ENCODE measurements around the gene NUDT21.

Gene NUDT21

DNA sequence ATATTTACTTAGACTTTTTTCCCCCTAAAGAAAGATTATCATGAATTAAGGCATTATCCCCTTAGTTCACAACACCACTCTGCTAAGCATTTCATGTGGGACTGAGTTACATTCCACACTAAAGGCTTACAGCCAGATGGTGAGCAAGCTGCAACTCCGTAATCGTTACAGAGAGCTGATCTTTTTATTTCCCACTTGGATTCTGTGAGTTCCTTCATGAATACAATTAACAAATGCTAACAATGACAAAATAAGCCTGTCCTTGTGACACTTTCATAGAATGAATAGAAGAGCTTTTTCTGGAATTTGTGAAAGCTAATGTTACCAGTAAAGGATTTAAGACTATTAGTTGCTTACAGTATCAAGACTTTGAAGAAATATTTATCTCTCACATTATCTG, 9.0 kb upstream of the NUDT21 start:
- DNase-seq: no peak

DNA sequence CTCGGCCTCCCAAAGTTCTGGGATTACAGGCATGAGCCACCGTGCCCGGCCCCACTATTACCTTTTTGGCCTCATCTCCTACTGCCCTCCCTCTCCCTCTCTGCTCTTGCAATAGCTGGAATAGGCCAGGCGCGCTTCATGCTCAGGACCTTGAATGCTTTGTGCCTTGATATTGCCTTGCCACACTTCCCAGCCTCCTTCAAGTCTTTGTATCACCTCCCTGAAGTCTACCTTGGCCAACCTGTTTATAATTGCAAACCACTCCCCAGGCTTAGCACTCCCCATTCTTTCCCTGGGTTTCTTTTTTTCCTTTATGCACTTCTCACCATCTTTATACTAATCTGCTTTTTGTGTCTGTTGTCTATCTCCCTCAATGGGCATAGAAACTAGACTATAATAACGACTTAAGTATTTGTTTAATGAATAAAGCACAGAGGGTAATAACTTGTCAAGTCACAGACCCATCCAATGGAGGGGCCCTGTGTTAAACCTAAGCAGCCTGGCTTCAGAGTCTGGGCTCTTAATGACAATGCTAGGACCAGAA, 6.9 kb upstream of the NUDT21 start:
- no peak for DNase-seq

DNA sequence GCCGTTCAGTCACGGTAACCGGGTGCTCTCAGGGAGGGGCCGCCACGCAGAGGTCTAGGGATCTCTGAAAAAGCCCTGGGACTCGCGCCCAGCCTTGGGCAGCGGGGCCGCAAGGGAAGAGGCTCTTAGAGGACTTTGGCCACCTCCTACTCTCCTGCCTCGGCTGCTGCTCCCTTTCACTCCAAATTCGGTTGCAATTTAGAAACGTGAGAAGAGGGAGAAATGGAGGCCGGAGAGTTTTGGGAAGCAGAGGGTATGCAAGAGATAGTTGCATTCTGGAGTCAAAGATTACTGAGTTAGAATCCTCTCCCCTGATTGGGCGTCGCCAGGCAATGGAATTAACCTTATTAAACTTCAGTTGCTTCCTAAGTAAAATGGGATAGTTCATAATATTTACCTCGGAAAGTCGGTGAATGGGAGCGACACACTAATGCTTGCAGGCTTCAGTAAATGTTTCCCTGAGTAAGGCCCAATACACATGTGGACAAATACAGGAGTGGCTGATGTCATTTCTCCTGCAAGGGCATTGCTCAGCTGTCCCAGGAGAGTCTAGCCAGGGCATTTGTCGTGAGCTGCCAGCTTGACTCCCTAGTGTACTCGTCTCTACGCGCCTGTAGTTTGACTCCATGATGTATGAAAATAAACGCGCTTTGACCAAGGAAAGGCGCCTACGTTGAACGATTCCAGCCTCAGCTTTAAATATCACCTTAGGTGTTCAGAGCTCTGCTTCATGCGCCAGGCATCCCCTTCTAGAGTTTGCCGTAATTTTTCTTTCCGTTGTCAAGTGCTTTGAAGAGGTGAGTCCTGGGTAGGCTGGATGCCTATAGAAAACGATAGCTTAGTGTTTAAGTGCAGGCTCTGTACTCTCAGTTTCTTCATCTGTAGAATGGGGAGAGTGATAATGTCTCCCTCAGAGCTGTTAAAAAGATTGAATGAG, 889 bp upstream of the NUDT21 start:
- DNase-seq: no peak

DNA sequence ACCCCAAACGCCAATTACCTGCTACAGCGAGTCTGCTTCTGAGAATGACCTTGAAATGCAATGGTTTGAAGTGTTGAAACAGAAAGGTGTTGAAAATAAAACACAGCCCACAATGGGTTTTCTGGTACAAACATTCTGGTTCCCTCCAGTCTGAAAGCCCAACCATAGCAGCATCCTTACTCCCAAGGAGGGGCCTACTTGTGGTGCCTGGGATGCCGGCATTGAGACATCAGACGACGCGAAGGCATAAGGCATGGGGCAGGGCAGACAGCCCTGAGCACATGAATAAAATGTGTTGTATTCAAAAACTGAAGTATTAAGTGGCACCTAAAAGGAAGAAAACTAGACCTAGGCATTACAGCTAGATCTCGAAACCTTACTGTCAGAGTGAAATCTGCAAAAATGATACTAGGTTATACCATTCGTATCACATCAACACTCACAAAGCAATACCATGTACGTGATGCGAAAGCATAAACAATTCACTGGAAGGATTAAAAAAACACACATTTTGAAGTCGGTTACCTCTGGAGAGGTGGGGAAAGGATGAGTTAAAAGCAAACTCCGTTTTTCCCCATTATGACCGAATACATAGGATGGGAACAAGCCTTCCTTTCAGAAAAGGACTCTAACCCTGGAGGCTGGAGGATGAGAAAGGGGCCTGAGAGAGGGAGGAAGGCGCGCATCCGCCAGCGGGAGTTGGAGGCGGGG, 702 bp downstream of the NUDT21 start:
- no peak for DNase-seq

- DNase-seq: no peak
Measured at GRCh38 chr16:56448005-56448404, 3.1 kb downstream of the NUDT21 start.

- DNase-seq: no peak
Measured at GRCh38 chr16:56447286-56447685, 3.8 kb downstream of the NUDT21 start.

GRCh38 chr16:56438038-56438437, 13.1 kb downstream of the NUDT21 start:
- no peak for DNase-seq

DNA sequence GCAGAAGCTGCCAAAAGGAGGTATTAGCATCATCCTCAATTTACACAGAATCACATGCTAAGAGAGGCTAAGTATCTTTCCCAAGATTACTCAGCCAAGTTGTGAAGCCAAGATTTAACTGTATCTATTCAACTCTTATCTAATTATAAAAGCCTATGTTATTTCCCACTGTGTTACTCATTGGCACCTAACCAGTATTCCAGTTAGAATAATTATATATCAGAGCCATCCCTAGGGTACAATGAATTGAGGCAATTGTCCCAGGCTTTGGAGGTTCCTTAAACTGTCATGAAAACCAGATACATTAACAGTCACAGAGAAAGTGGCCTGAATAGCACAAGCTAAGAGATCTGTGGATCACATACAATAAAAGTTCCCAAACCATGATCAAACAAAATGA, 14.9 kb downstream of the NUDT21 start:
- DNase-seq: no peak

DNA sequence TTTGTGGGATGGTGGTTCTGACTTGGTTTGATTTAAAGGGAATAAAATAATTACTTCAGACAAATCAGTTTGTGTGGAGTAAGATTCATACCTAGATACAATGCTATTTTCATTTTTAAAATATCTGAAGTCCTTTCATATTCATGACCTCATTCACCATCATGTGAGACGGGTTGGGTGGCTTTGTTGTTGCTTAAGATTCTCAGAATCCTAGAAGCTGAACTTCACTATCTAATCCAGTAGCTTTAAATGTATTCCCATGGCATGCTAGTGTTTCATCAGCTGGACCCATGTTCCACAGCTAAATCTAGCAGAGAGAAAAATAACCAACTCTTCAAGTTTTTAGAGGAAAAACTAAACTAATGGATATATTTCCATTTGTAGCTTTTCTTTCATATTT, 23.0 kb downstream of the NUDT21 start:
- no peak for DNase-seq

GRCh38 chr16:56426585-56426984, 24.5 kb downstream of the NUDT21 start:
- no peak for DNase-seq

GRCh38 chr16:56425439-56425832, 25.7 kb downstream of the NUDT21 start, which contains the start of gene AMFR:
TSS of gene AMFR (minus strand) at chr16:56425545. CDS start at chr16:56425327, 218 bp downstream.
- peak; percentile 78 for DNase-seq

DNA sequence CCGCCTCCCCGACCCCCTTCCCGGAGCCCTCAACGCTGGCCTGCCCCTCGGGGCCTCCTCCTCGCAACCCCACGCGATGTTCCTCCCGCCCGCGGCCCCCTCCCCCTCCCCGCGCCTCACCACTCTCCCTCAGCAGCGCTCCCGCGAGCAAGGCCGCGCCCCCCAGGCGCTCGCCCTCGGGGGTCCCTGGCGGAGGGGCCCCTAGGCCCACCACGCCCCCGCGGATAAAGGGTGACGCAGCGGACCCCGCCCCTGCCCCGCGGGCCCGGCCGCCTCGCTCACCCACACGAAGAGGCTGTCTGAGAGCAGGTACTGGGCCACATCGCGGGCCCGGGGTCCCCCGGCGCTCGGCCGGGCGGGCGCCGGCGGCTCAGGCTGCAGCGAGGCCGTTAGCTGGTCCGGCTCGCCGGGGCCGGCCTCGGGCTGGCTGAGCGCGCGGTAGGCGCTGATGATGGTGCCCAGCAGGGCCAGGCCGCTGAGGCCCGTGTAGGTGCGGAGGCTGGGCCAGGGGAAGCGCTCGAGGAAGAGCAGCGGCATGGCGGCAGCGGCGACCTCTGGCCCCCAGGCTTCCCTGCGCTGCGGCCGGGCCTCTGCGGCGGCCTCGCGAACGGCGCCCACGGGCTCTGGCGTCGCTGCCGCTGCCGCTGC, 26.2 kb downstream of the NUDT21 start:
- DNase-seq: no peak

GRCh38 chr16:56424404-56424764, 26.7 kb downstream of the NUDT21 start:
- no peak for DNase-seq

DNA sequence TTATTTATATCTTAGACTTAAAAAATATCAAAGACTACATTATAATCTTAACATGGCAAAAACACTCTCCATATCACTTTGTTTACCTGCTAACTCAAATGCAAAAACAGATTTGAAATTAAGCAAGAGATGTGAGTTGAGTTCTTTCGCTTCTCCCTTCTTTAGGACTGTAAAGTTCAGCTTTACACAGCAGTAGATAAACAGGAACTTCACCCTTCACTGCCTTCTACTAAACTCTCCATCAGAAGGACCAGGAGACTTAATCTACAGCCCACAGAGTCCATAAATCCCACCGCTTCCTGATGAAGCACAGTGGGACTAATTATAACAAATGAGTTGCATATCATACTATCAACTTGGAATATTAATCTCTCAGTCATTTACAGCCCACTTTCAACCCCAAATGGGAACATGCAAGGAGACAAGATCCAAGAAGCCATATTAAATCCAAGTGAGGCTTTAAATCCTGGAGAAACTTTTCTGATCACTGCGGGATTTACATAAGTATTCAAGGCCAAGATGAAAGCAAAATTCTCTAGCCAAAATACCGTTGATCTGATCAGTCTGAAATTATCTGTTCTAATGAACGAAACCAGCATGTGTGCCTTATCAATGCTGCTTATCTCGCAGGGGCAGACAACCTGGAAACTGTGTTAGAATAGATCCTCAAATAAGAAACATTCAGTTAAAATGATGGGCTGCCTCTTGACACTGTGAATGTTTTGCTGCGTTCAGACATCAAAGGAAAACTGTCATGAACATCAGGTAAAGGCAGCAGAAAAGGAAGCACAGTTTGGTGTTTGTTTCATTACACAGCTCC, 27.3 kb downstream of the NUDT21 start:
- DNase-seq: no peak

DNA sequence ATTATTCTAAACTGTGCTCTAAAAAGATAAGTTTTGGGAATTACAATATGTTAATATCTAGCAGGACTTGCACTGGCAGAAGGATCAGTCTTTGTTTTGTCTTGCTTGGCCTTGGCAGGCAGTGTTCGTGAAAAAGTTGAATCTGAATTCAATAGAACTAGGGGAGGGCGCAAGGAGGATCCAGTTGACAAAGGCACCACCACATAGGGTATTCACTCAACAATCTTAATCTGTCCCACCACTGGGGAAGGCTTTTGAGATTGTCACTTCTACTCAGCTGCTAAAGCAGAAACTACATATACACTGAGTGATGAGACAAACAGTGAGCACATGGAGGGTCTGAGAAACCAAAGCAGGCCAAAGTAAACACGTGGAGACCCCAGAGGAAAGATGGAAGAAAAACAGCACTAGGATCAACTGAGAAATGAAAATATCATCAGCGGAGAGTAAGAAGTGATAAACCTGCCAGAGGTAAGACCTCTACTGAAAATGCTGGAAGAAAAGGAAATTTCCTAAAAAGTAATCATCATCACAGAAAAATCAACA, 28.2 kb downstream of the NUDT21 start:
- DNase-seq: no peak

- DNase-seq: no peak
Measured at GRCh38 chr16:56421976-56422669, 29.0 kb downstream of the NUDT21 start.

GRCh38 chr16:56421313-56421712, 29.8 kb downstream of the NUDT21 start:
- DNase-seq: no peak

DNA sequence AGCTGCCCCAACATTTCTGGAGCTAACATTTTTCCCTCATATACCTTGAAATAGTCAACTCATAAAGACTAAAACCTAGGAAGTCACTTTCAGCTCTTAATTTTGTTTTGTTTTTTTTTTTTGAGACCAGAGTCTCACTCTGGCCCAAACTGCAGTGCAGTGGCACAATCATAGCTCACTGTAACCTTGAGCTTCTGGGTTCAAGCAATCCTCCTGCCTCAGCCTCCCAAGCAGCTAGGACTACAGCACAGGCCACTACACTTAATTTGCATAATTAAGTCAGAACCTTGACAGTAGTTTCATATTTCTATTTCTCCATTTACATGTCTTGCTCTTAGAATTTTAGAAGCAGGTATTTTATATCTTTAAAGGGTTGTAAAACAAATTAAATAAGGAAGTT, 30.5 kb downstream of the NUDT21 start:
- DNase-seq: no peak

DNA sequence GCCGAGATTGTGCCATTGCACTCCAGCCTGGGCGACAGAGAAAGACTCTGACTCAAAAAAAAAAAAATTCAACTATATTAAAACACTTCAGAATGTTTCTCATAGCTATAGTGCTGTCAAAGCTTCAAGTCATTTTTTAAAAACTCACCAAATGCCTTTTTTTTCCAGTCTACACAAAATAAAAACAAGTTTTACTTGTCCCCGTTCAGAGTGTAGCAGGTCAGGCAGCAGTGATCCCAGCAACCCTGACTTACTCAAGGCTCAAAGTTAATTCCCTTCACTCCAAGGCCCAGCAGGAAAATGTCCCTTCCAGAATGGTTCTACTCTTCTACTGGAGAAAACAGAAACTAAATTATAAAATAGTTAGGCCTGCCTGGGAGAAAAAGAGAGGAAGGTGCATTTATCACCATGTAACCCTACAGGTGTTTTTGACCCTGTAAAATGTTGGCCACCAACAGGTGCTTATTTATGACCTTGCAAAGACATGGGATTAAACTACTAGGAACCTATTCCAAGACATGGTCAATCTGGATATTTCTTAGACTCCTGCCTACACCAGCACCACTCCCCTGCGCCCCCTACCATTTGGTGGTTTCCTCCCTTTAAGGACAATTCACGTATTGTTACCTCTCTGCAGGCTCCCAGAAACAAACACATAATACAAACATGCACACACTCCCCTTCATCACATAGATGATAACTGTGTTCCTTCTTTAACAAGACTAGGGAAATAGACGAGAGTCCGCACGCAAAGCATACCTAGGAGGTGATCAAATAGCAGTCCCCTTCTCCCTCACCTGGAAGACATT, 31.2 kb downstream of the NUDT21 start:
- no peak for DNase-seq

- no peak for DNase-seq
Measured at GRCh38 chr16:56417138-56417537, 34.0 kb downstream of the NUDT21 start.

GRCh38 chr16:56415875-56416274, 35.3 kb downstream of the NUDT21 start:
- no peak for DNase-seq

All from CD4-positive, alpha-beta T cell treated with Interleukin-15 for 1 hour (primary cell).